Endometrium (tissue), 2 donors: Measurements from ENCODE around the gene KDM5B.
"Not testable (repeated sequence)": the region's sequence is repeated elsewhere in the genome, so short reads cannot be mapped to it uniquely, and the experiment has no call there.

Source experiments
- FAIRE-seq: peaks from 2 replicates; lab custom pipeline; 2012; peaks lifted over from hg19 to GRCh38; lab: Jason Lieb, UNC
- donor health status: control.
- donor health status: control.

The KDM5B gene

DNA sequence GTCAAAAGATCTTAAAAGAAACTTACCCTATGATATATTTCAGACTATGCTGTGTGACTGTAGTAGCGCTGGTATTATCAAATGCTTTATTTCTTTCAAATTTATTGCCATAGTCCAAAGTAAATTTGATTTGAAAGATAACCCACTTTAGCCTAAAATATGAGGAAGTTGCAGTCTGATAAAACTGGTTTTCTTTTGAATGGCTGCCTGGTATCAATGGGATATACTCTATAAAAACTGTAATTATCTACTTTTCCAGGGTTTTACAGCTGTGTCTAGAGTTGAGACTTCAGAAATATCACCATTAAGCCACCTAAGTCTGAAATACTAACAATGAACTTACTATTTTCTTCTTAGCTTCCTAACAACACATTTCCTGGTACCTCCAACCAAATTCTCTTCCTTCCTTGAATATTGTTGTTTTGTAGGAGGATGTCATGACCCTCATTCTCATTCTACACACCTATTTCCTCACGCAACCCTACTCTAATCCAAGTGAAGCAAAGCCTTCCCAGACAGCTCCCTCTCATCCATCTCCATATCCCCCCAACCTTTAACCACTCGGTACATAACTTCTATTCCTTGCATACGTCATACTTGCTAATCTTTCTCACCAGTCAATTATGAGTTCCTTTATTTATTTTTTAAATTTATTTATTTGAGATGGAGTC is 17.0 kb downstream of the KDM5B start:
- FAIRE-seq, result no peak

DNA sequence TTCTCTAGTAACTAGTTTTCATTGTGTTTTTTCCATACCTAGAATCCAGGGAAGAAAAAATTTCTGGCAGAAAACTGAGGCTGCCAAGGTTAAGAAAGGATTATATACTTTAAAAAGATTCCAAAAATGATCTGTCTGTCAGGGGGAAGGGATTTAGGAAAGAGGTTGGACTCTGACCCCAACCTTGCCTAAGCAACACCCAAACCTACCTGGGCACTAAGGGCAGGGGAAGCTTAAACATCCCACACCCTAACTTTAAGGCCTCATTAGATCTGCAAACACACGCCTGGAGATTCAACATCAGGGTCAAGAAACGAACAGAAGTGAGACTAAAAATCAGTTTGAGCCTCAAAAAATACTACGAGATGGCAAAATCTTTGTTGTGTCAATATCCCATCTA is 19.4 kb downstream of the KDM5B start:
- FAIRE-seq, result no peak

DNA sequence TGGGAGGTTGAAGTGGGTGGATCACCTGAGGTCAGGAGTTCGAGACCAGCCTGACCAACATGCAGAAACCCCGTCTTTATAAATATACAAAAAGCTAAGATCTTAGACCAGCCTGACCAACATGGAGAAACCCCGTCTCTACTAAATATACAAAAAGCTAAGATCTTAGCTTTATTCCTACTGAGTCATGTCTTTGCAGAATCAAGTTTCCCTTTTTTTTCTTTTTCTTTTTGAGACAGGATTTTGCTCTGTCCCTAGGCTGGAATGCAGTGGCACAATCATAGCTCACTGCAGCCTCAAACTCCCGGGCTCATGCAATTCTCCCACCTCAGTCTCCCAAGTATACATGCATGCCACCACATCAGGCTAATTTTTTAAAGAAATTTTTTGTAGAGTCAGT is 21.4 kb downstream of the KDM5B start:
- no peak for FAIRE-seq

DNA sequence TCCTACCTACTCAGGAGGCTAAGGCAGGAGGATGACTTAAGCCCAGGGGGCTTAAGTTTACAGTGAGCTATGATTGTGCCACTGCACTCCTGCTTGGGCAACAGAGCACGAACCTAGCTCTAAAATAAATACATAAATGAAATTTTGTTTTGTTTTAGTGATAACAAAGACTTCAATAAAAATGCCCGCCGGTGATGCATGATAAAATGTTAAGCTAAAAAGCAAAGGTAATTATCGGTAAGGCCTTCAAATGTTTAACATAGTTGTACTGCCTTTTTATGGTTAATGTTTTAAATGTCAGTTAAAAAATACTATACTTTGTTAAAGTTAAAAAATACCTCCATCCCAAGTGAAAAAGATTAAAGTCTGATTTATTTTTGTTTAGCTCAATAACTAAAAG is 27.0 kb downstream of the KDM5B start:
- FAIRE-seq, result no peak

DNA sequence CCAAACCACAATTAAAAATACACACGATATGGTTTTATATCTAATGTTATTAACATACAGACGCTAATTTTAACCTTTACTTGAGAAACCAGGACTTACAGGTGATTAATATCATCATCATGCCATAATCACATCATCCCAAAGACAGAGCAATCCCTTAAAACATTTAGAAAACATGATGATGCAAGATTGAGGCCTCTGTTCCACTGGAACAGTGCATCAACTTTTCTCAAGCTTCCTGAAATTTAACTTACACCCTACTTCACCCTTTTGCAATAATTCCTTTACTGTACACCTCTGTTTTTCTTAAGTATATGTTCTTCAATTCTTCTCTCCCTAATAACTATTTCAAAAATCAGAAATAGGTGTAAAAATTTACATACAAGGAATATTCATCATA is 38.1 kb downstream of the KDM5B start:
- FAIRE-seq, result no peak

DNA sequence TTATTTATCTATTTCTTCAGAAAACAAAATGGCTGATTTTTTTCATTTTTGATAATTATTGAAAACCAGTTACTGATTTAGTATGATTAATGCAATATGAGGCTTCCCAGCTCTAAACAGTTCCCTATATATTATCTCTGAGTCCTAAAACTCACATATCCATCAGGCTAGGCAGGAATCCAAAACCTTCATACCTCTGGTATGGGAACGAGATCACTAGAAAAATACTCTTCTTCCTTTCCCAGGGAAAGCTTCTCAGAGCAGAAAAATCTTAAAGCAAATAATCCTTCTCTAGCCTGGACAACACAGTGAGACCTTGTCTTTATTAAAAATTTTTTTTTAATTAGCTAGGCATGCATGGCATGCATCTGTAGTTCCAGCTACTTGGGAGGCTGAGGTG is 42.5 kb downstream of the KDM5B start:
- FAIRE-seq, result no peak

DNA sequence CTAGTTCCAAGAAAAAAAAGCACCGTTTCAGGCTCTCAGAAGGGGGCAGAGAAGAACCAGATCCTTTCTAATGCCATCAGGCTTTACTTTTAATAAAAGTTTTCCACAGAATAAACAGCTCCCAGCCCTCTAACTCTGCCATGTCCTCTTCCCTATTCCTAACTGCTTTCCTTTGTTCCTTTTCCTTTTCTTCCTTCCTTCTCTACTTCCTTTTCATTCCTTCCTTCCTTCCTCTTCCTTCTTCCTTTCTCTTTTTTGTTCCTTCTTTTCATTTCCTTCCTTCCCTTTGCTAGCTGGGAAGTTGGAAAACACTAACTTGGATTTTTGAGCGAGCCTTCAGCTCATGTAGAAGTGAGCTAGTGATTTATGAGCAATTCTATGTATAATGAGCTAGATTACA is 46.2 kb downstream of the KDM5B start:
- FAIRE-seq, result no peak

DNA sequence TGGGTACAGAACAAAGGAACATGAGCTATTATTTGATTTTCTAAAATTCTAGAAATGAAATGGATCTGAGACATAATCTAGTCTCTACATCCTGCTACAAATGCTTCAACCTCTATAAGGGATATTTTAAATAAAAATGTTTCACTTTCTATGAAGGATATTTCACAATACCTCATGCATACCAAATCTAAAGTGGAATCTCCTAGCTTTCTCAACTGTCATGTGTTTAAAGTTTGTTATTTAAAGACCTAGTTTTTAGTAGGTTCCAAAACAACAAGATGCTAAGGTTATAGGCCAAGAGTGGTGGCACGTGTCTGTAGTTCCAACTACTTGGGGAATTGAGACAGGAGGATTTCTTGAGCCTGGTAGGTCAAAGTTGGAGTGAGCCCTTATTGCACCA is 47.6 kb downstream of the KDM5B start:
- no peak for FAIRE-seq

DNA sequence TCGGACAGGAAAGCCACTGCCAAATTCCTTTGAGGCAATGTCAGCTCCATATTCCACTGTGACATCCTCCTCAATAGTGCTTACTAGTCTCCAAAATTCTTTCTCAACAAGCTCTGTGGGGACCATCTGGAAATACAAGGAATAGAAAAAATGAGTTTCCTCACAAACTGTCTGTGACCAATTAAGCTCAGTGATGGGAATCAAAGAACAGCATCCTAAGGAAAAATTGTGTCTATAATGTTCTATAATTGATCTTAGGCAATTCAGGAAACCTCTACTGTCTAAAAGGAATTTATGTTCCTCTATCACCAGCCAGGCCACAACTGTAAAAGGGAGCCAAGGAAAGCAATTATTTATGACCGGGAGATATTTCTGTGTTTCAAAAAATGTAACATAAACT is 51.8 kb downstream of the KDM5B start:
- no peak for FAIRE-seq

DNA sequence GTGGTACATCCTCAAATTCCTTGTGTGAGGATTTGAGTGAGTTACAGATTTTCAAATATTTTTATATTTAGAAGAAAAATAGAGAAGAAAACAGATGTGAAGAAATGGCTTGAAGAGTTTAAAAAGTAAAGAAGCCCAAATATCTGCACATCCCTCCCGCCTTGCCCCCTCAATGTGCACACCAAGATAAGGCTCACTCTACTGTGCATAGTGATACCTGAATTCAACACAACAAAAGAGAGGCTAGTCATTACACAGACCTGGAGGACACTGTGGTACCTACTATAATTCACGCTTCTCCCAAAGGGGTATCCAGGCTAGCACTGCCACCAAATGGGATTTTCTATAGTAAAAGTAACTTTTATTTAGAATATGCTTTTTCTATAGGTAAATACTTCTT is 53.9 kb downstream of the KDM5B start:
- no peak for FAIRE-seq

DNA sequence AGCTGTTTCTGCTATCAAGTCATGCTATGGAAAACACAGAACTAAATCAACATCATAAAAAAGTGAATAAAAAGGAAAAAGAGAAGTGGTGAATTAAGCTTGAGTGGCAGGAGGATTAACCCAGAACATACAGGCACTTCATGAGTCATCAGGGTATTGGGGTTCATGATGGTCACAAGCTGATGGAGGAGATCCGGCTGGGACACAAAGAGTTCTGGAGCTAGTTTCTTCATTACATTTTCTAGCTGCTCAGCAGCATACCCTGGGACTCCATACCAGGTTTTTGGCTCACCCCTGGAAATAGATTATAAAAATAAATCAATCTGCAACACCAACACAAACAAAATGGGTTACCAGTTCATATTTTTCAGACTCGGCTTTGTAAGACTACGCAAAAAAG is 55.4 kb downstream of the KDM5B start:
- FAIRE-seq, result no peak

DNA sequence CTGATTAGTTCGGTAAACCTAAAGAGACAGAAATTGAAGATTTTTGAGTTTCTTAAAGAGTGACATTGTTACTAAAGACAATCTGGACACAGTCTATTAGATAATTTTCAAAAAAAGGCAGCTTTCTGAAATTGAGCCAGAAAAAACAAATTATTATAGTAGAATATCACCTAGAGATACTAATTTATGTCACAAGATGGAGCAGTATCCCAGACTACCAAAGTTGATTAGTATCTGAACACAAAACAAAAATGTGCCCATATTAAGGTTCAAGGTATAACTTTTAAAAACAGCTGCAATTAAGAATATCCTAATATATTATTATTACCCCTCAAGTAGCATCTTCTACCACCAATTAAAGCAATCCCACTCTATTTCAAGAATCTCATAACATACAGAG is 57.5 kb downstream of the KDM5B start:
- FAIRE-seq, result no peak

DNA sequence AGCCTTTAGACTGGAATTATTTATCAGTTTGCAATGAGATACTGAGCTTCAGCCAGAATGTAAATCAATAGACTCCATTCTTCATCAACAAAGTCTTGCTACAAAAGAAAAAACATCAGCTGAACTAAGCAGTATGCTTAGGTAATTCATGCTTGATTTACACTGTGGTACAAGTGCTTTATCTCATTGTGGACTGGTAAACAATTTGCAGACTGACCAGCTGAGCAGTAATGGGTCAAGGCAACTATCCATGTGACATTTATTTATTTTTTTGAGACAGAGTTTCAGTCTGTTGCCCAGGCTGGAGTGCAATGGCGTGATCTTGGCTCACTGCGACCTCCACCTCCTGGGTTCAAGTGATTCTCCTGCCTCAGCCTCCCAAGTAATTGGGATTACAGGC is 58.2 kb downstream of the KDM5B start:
- no peak for FAIRE-seq

DNA sequence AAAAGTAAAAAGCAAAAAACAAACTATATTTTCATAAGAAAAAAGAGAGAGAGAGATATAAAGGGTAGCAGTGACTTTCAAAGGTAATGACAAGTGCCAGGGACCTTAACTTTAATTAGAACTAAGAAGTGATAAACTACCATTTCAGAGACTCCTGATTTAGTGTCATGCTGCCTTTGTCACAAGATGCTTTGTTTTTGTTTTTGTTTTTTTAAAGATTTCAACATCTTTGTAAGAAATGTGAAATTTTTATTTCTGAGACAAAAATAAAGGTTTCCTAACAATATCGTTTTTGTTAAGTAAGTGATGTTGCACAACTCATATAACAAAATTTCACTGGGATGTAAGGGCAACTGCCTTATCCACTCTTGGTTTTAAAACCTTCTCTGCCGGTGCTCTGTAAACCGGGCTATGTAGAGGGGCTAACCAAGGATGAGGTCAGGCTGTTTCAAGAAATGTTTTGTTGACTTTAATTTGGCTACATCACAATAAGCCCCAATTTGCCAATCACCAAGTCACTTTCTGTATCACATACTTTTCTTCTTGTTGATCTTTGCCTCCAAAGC is 62.8 kb downstream of the KDM5B start:
- no peak for FAIRE-seq

DNA sequence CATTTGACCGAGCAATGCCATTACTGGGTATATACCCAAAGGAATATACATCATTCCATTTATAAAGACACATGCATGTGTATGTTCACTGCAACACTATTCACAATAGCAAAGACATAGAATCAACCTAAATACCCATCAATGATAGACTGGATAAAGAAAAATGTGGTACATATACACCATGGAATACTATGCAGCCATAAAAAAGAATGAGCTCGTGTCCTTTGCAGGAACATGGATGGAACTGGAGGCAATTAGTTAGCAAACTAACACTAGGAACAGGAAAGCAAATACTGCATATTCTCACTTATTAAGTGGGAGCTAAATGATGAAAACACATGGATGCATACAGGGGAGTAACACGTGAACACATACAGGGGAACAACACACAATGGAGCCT is 63.5 kb downstream of the KDM5B start:
- not testable (repeated sequence) for FAIRE-seq

DNA sequence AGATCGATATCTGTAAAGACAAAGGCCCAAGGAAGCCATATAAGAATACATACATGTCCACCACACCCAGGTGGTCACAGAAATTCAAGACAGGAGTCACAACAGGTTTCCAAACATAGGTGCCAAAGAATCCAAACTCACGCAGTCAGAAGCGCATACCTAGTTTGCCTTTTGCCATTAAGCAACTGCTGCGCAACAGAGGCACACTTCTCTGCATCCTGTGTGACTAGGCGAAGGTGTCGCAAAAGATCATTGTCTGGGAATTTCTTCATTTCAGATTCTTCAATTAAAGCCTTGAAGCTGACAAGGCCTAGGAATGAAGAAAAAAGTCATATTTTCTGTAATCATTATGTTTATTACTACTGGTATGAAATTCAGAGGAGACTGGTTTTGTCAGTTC is 65.7 kb downstream of the KDM5B start:
- FAIRE-seq, result no peak

DNA sequence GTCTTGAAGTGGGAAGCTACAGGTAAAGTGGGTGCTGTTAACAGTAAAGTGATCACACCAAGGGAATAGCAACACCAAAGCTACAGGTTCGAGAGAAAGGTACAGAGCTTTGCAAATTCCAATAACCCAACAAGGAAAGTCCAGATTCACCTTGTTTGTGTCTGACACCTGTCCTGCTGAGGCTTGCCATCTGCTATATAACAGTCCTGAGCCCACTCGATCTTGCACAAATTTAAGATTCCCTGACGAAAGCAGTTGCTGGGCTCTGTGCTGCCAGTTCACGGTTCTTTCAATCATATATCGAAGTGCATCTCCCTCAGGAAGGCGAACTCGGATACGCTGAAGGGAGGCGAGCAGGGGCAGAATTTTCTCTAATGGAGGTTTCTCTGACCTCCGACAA is 75.0 kb downstream of the KDM5B start:
- FAIRE-seq, result no peak

DNA sequence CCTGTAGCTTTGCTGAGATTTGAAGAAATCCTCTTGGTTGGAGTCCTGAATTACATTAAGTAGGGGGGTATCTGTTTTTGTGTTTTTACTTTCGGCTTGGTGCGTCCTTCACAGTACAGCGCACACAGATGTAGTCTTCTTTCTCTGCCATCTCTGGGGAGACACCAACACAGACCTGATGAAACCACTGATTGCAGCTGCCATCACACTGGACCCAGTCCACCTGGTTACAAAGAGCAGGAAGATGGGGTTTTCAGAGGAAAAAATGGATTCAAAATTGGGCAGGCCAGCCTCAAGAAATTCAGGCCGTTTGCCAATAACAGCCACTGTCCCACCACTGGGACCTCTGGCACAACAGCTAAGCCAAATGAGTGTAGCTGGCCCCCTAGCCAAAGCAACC is 79.3 kb downstream of the KDM5B start:
- FAIRE-seq, result no peak

DNA sequence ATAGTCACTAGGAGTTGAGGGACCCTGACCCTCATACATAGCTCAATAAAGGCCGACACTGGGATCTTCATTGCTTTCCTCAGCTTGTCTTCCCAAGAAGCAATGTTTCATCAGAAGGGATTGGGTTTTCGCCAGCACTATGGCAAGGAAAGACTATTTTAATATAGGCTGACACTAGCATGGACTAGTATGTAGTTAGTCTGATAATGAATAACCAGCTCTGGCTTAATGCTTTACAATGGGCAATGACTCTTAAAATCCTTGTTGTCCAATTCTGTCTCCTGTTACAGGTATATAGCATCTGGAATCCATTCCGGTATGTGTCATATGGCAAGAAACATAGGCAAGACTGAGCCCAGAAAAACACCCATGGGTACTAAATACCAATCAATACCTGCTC is 82.7 kb downstream of the KDM5B start:
- no peak for FAIRE-seq

DNA sequence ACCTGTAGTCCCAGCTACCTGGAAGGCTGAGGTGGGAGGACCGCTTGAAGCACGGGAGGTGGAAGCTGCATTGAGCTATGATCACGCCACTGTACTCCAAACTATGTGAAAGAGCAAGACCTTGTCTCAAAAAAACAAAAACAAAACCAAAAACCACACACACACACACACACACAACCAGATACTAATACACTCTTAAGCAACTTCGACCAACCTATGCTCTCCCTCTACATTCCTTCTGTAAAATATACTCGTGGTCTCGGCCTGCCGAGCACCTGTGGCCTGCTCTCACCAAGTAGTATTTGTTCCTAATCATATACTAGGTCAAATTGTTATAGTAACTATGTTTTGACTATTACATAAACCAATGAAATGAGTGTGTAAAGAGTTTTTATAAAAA is 84.5 kb downstream of the KDM5B start:
- no peak for FAIRE-seq

DNA sequence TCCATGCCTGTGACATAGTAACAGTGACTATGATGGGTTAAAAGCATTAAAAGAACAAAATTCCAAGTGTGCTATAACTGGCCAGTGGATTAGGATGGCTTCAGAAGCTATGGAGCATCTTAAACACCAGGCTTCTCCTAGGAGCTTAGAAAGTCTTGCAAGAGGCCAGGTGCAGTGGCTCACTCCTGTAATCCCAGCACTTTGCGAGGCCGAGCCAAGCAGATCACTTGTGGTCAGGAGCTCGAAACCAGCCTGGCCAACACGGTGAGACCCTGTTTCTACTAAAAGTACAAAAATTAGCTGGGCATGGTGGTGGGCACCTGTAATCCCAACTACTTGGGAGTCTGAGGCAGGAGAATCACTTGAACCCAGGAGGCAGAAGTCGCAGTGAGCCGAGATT is 85.2 kb downstream of the KDM5B start:
- not testable (repeated sequence) for FAIRE-seq

DNA sequence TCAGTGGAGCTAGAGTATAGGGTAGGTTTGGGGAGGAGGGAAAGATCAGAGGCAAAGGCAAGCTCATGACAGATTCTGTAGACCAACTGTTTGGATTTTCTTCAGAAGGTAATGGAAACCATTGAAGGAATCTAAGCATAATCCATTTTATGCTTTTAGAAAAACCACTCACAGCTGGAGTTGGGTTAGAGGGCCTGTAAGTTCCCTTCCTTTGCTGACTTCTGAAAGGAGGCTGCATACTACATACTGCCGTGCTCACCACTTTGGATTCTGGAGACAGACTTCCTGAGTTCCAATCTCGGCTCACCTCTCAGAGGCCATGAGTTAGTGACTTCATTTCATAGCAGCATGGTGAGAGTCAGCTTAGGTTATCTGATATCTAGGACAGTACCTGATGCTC is 91.6 kb downstream of the KDM5B start:
- FAIRE-seq, result no peak

DNA sequence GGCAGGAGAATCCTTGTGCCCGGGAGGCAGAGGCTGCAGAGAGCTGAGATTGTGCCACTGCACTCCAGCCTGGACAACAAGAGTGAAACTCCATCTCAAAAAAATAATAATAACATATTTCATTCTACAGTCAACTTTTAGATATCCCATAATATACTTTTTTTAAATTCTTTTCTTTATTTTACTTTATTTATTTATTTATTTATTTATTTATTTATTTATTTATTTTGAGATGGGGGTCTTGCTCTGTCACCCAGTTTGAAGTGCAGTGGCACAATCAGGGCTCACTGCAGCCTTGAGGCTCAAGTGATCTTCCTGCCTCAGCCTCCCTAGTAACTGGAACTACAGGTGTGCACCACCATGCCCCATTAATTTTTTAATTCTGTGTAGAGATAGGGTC is 94.0 kb downstream of the KDM5B start:
- not testable (repeated sequence) for FAIRE-seq

DNA sequence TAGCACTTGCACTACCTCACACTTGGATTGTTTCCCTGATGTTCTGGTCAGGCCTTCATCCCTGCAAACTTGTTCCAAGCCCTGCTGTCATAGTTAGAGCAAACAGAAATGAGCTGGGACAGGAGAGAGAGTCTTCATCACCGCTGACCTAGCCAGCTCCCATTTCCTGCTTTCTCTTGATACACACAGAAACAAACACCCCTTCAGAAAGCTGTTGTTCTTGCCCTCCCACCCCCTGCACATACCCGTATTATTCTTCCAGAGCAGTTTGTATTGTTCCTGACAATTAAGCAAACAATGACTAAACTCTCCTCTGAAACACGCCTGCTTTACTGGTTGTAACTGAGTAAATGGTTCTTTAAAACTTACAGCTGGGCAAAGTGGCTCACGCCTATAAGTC is 95.1 kb downstream of the KDM5B start:
- FAIRE-seq, result no peak
